GM12878 (cell line): ENCODE results near the gene FOXD2.

Experiments used
- EZH2 ChIP-seq: IDR thresholded peaks from 2 replicates; pipeline ENCODE4 v1.6.1; 2012; ENCODE audit warnings: low read depth, mild to moderate bottlenecking, control low read depth, inconsistent platforms, low read length, borderline replicate concordance; ENCODE audit not compliant: control insufficient read depth
- FOXM1 ChIP-seq: IDR thresholded peaks from 2 replicates; pipeline ENCODE4 v1.6.1; 2012; ENCODE audit warnings: low read depth, mild to moderate bottlenecking, inconsistent platforms, low read length, moderate library complexity
- IRF4 ChIP-seq: IDR thresholded peaks from 2 replicates; pipeline ENCODE4 v1.6.1; 2011; ENCODE audit warnings: low read depth, low read length
- MYB ChIP-seq: fragments of 150-350 bp; IDR thresholded peaks from 2 replicates; pipeline ENCODE4 v1.6.1; 2014; ENCODE audit warnings: mild to moderate bottlenecking, low read depth, low read length, borderline replicate concordance
- MYC ChIP-seq: IDR thresholded peaks from 2 replicates; pipeline ENCODE4 v1.6.1; 2011; ENCODE audit warnings: mild to moderate bottlenecking, low read length, moderate library complexity, inconsistent platforms; ENCODE audit not compliant: insufficient read depth, insufficient replicate concordance, insufficient read length, severe bottlenecking
- POLR2A ChIP-seq: IDR thresholded peaks from 2 replicates; pipeline ENCODE4 v1.6.1; 2011; ENCODE audit warnings: low read depth, mild to moderate bottlenecking, low read length
- POLR2AphosphoS5 ChIP-seq: IDR thresholded peaks from 2 replicates; pipeline ENCODE4 v1.6.1; 2011; ENCODE audit warnings: mild to moderate bottlenecking, low read length, inconsistent platforms
- RCOR1 ChIP-seq: conservative IDR thresholded peaks from 2 replicates; pipeline ENCODE4 v1.6.1; 2012; ENCODE audit warnings: low read depth, low read length, improper control_type of control experiment
- TF ChIP-seq, protein P1 (sequence below), 3 experiments: IDR thresholded peaks in 2 of 3; conservative IDR thresholded peaks in 1 of 3; 2 replicates each; pipeline ENCODE4 v1.5.1; 2011; ENCODE audit warnings: low read depth in 3 of 3, low read length in 3 of 3, mild to moderate bottlenecking in 3 of 3, control low read depth in 2 of 3, moderate library complexity in 2 of 3, inconsistent platforms in 1 of 3, mixed read lengths in 1 of 3; ENCODE audit not compliant: control insufficient read depth in 2 of 3, insufficient read depth in 1 of 3; ENCODE audit errors: extremely low read depth in 1 of 3
- TF ChIP-seq, protein P2 (sequence below): fragments of 450-650 bp; formaldehyde crosslinking; IDR thresholded peaks from 2 replicates; pipeline ENCODE4 v1.4.0; 2022; ENCODE audit warnings: mild to moderate bottlenecking, moderate library complexity
- TF ChIP-seq, protein P3 (sequence below): IDR thresholded peaks from 2 replicates; pipeline ENCODE4 v1.6.1; 2012; ENCODE audit warnings: low read depth, low read length, improper control_type of control experiment

DNA sequence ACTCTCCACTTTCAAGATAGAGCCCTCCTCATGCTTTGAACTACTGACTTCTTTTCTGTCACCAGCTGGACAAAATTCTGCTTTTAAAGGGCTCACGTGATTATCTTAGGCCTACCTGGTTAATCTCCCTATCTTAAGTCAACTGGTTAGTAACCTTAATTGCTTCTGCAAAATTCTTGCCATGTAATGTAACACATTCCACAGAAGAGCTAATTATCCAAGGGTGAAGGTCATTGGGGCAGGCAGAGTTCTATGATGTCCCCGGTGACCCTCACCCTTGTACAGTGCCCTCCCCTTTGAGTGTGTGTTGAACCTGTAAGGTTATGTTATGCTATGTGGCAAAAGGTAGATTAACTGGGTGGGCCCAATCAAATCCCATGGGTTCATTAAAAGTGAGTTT lies 47.0 kb upstream of the FOXD2 start:
- TF ChIP-seq, protein P1, sequence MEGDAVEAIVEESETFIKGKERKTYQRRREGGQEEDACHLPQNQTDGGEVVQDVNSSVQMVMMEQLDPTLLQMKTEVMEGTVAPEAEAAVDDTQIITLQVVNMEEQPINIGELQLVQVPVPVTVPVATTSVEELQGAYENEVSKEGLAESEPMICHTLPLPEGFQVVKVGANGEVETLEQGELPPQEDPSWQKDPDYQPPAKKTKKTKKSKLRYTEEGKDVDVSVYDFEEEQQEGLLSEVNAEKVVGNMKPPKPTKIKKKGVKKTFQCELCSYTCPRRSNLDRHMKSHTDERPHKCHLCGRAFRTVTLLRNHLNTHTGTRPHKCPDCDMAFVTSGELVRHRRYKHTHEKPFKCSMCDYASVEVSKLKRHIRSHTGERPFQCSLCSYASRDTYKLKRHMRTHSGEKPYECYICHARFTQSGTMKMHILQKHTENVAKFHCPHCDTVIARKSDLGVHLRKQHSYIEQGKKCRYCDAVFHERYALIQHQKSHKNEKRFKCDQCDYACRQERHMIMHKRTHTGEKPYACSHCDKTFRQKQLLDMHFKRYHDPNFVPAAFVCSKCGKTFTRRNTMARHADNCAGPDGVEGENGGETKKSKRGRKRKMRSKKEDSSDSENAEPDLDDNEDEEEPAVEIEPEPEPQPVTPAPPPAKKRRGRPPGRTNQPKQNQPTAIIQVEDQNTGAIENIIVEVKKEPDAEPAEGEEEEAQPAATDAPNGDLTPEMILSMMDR (IDR thresholded peaks at IDR 0.05 in 2 of 3, conservative IDR thresholded peaks at IDR 0.05 in 1 of 3; ENCODE audit: control insufficient read depth in 2 of 3, extremely low read depth in 1 of 3, insufficient read depth in 1 of 3, low read depth in 3 of 3, low read length in 3 of 3) = no peak
- no peak for TF ChIP-seq MYC
- TF ChIP-seq POLR2AphosphoS5 = no peak
- TF ChIP-seq, protein P2, sequence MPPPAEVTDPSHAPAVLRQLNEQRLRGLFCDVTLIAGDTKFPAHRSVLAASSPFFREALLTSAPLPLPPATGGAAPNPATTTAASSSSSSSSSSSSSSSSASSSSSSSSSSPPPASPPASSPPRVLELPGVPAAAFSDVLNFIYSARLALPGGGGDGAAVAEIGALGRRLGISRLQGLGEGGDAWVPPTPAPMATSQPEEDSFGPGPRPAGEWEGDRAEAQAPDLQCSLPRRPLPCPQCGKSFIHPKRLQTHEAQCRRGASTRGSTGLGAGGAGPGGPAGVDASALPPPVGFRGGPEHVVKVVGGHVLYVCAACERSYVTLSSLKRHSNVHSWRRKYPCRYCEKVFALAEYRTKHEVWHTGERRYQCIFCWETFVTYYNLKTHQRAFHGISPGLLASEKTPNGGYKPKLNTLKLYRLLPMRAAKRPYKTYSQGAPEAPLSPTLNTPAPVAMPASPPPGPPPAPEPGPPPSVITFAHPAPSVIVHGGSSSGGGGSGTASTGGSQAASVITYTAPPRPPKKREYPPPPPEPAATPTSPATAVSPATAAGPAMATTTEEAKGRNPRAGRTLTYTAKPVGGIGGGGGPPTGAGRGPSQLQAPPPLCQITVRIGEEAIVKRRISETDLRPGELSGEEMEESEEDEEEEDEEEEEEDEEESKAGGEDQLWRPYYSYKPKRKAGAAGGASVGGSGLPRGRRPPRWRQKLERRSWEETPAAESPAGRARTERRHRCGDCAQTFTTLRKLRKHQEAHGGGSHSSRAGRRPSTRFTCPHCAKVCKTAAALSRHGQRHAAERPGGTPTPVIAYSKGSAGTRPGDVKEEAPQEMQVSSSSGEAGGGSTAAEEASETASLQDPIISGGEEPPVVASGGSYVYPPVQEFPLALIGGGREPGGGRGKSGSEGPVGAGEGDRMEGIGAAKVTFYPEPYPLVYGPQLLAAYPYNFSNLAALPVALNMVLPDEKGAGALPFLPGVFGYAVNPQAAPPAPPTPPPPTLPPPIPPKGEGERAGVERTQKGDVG (CRISPR knock-in tag) = no peak
- TF ChIP-seq EZH2 = no peak
- TF ChIP-seq MYB = no peak
- no peak for TF ChIP-seq IRF4
- no peak for TF ChIP-seq POLR2A
- TF ChIP-seq, protein P3, sequence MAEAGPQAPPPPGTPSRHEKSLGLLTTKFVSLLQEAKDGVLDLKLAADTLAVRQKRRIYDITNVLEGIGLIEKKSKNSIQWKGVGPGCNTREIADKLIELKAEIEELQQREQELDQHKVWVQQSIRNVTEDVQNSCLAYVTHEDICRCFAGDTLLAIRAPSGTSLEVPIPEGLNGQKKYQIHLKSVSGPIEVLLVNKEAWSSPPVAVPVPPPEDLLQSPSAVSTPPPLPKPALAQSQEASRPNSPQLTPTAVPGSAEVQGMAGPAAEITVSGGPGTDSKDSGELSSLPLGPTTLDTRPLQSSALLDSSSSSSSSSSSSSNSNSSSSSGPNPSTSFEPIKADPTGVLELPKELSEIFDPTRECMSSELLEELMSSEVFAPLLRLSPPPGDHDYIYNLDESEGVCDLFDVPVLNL = no peak
- no peak for TF ChIP-seq FOXM1
- TF ChIP-seq RCOR1 = no peak
